HK-2 (cell line): ENCODE results near the gene SCRN1.

Source experiments
- DNase-seq: peaks from one replicate; pipeline ENCODE4 v3.0.0-alpha.2; 2018; ENCODE audit not compliant: unreplicated experiment

The SCRN1 gene

DNA sequence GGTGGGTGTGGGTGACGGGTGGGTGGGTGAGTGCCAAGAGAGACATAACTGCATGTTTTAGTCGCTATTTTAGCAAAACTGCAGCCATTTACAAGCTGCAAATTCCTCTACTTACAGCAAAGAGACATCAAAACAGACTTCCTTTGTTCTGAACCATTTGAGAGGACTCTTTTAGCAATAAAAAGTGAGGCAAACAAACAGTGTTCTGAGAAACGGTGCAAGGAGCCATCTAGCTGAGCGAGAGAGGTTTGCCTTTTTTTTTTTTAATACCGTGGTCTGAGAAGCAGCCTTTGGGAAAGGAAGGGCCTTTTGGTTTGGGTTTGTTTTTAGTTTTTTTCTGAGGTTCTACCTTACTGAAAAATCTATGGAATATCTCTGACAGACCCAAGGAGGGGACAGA is 62.9 kb downstream of the SCRN1 start:
- DNase-seq, result no peak

DNA sequence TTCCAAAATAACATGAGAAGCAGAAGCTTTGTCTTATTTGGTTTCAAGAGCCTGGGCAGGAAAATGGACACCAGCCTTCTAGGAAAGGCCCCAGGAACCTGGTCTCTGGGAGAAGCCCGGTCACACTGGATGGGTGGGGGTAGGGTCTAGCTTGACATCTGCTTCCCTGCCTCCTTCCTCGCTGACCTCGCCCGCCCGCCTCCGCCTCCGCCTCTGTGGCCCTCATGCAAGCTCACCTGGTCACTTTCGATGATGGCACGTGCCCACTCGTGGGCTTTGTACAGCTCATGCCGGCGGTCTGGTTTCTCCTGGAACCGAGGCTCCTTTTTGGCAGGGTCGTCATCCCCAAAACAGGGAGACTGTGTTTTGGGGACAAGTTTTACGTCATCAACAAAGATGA is 63.4 kb downstream of the SCRN1 start:
- no peak for DNase-seq

DNA sequence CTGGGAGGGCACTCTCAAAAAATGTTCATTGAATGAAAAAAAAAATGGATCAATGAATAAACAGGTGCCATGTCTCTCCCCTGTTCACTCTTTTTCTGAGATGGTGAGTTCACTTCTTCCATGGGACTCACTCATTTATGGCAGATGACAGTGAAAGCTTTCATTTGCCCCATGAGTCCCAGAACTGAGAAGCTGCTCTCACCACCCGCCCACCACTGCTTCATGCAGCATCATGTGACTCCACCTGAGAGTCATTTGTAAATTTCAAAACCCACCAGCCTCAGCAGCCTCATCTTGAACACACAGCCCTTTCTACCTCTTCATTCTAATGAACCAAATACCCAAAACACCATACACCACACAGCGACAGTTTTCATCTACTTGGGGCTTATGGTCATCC is 64.9 kb downstream of the SCRN1 start:
- DNase-seq, result no peak

DNA sequence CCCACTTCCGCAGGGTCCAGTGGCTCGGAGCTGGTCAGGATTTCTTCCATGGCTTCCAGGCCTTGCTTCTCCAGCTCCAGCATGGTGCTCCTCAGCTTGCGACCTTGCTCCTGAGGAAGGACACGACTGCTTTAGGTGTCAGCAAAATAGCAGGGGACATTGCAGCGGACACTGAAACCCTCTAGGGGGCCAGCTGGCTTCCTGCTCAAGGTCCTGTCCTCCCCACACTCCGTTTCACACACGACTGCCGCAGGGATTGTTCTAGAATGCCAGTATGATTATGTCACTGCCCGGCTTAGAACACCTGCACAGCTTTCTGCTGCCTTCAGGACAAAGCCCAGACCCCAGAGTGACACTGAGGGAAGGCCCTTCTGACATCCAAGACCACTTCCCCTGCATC is 65.6 kb downstream of the SCRN1 start:
- DNase-seq, result no peak

DNA sequence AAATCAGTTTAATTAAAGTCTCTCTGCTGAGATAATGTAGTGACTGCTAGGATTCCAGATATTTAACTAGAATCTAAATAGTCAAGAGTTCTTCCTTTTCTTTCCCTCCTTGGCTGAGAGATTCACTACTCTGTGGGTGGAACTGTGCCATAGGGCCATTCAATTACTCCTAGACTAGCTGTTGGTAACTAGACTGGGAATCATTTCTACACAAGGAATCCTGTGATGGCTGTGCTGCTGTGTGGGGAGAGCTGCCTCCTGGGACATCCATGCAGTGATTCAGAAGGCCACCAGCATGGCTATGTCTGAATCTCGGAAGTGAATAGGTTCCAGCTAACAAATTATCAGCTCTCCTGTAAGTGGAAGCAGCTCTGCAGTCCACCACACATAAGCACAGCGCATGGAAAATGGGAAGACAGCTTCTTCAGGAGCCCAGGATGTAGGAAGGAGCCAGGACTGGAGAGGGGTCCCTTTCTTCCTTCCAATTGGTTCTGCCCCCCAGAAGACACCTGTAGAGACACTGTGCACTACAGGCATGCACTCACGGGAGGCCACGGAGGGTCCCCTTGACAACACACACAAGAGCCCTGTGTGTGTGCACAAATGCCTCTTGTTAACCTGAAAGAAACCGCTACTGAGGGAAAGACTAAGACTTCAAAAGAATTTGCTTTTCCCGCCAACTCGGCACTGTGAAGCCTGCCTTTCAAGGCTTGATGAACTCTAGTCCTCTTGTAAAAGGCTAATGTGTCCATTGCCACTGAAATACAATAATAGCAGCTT is 66.5 kb downstream of the SCRN1 start:
- DNase-seq, result no peak

DNA sequence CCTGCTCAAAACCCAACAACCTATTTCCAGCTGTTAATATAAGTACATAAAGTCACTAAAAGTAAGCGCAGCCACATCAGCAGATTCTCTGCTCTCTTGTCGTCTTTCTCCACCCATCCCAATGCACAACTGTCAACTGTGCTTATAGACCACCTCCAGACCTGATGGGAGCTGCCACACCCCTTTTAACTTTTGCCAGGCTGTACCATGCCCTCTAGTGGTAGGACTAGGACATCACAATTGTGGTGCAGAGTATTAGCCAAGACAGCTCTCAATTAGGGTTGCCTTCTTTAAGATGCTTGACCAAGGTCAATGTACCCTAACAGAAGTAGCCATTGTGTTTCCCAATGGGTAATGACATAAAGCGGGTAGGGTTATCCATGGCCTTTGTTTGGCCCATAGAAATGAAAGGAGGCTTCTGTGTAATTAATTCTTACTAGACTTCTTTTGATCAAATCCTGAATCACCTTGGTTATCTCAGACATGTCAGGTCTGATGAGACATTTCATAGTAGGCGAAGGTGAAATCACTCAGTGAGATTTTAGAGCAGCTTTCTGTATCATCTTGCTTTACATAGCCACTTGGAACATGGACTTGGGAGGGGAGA is 68.1 kb downstream of the SCRN1 start:
- DNase-seq, result peak; percentile 46

DNA sequence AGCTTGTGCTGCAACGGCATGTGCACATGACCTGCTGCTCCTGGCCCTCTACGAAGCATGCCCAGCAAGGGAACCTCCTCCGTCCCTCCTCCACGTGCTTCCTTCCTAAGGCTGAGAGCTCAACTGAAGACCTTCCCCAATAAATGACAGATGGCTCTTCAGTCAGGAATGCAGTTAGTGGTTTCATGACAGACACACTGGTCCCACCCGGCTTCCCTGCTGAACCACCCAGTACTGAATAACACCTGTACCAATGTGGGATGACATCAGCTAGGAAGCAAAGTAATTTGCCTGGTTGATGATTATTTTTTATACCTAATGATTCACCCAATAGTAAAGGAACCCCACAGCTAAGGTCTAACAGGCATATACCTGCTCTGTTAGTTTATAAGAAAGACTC is 69.1 kb downstream of the SCRN1 start:
- no peak for DNase-seq

DNA sequence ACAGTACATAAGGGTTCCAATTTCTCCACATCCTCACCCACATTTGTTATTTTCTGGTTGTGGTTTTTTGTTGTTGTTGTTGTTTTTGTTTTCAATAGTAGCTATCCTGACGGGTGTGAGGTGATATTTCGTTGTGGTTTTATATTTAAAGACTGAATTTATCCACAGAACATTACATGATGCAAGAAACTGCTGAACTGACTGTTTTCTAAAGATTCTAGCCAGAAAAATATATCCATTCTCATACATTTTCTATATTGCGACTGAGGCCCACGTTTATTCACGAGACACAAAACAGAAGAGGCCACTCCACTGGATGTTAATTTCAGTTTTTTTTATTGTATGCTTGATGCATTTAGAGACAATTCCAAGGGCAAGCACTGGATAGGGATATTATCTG is 69.8 kb downstream of the SCRN1 start:
- no peak for DNase-seq

DNA sequence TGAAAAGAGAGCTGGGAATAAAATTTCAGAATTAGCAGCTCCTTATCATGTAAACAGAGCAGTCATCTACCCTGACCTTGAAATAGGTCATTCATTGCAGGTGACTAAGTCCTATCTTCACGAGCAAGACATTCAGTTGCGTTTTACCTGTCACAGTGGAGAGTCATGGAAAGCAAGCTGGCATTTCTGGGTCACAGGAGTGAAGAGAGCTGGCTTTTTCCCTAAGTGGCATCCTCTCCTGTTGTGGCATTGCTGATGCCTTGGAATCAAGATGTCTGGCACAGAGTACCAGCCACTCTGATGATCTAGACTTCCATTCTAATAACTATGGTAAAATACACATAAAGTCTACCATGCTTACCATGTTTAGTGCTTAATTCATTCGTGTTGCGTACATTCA is 70.8 kb downstream of the SCRN1 start:
- DNase-seq, result no peak

DNA sequence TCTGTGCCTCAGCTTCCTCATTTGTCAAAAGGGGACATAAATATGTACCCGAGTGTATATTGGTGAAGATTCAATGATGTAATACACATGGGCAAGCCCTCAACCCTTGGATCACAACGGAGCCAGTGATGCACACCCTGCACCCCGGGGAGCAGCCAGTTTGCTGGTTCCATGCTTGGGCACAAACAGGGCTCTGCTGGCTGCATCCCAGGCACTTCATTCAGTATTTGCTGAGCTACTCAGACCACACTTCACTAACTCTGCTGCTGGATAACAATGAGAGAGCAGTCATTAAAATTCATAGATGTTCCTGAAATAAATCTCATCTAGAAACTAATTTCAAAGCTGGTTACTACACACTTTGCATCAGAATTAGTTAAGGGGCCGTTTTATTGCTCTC is 72.0 kb downstream of the SCRN1 start:
- DNase-seq, result no peak

DNA sequence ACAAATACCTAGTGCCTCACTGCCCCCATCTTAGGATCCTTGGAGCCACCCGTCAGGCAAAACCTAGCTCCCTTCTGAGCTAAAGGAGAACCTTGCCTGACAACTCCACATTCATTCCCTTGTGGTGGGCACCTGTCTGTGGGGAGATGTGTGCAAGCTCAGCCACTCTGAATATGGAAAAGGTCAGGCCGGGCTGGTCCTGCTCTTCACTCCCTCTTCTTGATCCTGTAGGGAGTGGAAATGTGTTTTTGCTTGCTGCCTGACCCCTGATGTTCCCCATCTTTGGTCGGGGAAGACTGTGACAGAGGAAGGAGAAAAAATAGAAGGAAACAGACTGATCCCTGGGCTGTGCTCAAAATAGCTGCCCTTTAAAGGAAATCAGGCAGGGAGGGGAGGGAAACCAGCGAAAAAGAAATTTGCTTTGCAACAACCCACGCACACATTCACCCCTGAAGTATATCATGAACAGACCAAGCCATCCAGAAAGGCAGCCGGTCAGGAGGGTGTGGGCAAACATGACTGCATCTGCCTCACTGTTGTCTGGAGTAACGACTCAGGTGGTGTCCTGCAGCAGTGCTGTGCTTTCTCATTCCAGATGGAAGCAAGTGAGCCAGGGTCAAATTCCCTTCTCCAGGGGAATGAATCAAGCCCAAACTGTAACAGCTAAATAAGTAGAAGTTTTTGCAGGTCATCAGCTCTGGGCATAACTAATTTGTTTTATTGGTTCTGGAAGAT is 74.0 kb downstream of the SCRN1 start:
- no peak for DNase-seq

DNA sequence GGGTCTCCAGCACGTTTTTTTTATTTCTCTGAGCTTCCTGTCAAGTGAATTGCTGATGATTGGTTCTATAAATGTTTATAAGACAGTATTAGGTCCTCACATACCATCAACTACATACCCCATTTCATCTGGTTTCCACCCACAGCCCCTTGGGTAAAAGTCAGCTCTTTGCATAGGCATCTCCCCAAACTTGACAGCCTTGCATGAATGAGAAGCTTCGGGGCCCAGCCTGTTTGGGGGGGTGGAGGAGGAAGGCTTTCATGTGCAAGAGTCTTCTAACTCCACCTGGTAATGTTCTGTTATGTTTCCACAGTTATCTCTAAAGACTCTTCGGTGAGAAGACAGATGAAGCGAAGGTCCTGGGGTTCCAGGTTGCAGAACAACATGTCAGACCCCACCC is 75.4 kb downstream of the SCRN1 start:
- no peak for DNase-seq

DNA sequence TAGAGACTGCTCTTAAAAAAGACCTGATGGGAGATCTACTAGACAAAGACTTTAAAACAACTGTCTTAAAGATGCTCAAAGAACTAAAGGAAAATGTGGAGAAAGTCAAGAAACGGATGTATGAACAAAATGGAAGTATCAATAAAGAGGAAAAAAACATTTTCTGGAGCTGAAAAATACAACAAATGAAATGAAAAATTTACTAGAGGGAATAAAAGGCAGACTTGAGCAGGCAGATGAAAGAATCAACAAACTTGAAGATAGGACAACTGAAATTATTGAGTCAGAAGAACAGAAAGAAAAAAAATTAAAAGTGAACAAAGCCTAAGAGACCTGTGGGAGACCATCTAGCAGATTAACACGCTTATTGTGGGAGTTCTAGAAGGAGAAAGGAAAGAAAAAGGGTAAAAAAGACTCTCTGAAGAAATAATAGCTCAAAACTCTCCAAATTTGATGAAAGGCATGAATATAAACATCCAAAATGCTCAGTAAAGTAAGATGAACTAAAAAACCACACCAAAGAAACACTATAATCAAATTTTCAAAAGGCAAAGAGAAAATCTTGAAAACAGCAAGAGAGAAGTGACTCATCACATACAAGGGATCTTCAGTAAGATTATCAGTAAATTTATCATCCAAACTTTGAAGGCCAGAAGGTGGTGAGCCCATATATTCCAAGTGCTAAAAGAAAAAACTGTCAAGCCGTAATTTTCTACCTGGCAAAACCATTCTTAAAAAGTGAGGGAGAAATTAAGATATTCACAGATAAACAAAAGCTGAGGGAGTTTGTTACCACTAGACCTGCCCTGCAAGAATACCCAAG is 83.2 kb downstream of the SCRN1 start:
- no peak for DNase-seq

DNA sequence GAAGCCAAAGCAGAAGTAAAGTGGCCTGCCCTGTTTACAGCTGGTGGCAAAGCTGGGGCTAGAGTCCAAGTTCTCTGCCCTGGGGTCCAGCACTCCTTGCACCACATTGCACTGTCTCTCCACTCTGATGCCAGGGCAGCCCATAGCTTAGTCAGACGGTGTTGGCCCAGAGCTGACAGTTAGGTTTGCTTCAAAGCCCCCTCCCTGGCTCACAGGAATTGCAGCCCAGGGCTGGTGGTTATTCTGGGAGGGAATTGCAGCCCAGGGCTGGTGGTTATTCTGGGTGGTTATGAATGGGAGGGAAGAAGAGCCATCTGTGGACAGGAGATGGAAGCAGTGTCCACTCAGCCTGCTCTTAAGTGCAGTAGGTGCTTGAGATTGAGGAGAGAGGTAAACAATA is 88.9 kb downstream of the SCRN1 start:
- no peak for DNase-seq

DNA sequence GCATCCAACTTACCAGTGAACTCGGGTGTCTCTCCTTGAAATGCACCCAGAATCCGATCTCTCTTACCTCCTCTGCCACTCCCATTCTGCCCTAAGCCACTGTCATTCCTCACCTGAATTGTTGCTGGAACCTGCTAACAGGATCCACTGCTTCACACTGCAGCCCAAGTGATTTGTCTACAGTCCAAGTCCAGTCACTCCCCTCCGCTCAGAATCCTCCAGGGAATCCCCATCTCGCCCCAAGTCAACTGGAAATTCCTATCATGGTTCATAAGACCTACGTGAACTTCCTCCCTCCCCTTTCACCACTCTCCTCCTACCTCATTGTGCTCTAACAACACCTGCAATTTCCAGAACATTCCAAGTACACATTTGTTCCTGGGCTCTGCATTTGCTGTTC is 91.3 kb downstream of the SCRN1 start:
- no peak for DNase-seq

DNA sequence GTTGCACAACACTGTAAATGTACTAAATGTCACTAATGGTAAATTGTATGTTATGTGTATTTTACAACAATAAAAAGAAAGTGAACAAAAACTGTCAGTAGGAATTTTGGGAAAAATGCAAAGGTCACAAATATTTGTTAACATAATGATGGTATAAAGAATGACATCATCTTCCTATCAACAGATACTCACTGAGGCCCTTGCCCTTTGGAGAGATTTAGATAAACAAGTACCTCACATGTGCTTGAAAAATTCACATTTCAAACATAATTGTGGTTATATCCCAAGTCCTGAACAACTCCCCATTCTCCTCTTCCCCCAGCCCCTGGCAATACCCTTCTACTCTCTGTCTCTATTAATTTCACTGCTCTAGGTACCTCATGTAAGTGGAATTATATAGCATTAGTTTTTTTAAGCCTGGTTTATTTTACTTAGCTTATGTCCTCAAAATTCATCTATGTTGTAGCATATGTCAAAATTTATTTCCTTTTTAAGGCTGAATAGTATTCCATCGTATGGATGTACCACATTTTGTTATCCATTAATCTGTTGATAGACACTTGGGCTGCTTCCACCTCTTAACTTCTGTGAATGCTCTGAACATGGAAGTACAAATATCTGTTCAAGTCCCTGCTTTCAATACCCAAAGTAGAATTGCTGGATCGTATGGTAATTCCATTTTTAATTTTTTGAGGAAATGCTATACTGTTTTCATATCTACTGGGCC is 92.8 kb downstream of the SCRN1 start:
- no peak for DNase-seq

DNA sequence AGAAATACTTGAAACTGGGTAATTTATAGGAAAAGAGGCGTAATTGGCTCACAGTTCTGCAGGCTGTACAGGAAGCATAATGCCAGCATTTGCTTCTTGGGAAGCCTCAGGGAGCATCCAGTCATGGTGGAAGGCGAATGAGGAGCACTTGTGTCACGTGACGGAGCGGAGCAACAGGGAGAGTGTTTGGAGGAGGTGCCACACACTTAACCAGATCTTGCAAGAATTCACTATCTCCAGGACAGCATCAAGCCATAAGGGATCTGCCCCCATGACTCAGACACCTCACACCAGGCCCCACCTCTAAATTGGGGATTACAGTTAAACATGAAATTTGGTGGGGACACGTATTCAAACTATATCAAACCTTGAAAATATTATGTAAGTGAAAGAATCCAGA is 94.0 kb downstream of the SCRN1 start:
- no peak for DNase-seq

DNA sequence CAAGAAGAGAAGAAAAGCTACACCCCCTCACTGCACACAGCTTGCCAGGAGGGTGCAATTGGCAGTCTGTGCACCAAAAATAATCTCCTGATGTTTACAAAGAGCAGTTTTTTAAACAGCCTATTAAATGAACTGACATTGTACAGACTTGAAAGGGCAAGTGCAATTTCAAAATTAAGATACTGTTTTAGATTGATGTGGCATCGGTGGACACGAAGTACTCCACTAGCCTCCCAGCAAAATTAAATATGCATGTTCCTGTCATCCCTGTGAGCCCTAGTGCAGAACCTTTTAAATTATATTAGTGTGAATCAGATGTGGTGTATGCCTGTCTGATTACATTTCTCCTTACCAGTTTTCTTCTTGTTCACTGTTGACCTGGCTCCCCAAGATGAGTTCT is 95.3 kb downstream of the SCRN1 start:
- DNase-seq, result no peak

DNA sequence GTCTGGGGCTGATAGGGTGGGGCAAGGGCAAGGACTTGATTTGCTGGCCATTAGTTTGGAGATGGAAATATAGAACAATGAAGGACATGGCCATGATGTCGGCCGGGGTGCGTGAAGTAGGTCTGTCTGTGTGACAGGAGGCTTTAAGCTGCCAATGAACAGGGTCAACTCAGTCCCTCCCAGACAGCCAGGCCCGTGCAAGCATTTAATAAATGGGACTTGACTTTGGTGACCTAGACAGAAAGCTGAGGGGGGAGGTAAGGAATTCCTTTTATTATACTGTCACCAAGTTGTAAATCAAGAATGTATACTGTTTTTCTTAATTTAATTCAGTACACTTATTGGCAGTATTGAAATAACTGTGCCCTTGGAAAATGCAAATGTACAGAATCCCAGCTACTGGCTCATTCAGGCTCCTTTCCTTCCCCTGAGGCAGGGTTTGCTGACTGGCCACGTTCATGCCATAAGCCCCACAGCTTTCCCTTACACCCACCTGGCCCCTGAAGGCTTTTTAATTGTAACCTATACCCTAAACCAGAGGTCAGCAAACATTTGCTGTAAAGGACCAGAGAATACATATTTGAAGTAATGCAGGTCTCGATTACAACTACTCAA is 96.1 kb downstream of the SCRN1 start:
- DNase-seq, result no peak

DNA sequence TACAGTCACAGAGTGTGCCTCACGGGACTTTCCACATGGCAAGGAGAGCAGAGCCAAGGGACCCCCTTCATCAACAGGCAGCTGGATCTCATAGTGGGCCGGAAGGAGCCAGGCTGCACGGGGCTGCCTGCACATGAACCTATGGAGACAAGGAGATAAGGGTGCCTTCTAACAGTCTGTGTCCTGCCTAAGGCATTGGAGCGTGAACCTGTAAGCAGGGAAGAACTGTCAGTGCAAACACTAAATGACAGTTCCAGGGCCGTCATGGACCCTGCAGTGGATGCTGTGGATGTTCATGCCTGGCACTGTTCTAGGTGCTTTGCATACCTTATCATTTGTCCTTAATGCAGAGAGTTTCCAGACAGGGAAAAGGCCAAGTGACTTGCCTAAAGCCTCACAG is 97.4 kb downstream of the SCRN1 start:
- no peak for DNase-seq

DNA sequence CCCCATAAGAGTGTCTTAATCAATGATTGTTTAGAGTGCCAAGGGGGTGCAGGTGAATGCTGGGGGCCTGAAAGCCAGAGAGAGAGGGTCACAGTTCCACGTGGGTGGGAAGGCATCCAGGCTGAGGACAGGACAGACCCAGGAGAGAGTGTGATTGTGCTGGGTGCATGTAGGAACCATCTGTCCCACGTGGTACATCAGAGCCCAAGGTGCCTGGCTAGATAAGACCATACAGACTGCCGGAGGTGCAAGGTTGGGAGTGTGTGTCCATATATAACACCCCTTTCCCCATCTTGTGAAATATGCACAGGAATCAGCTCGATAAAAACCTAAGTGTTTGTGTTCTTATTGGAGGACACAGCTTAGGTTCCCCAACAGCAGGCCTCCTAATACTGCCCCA is 97.8 kb downstream of the SCRN1 start:
- DNase-seq, result no peak
